PC-3 (cell line): ENCODE measurements around the gene PSMC5. TPM values are rescaled to one million over a fixed set of nuclear protein-coding genes. Genes with fewer than 3 reads are reported as not detected.

Experiments used
- ATAC-seq: fragments of 200-7000 bp; cut with Tn5 transposase; 2 replicates; pipeline ENCODE4 v1.9.1; 2020; ENCODE audit warnings: mild to moderate bottlenecking, moderate library complexity
- BruUV-seq: library from RNA; stranded (reverse); fragments of 400-500 nt; replicated peaks from 2 replicates; lab custom pipeline; 2021; lab: Mats Ljungman, UMichigan
- CTCF ChIA-PET: fragments of 300-600 bp; sonication (Branson Sonifier 250); formaldehyde crosslinking; loops from one replicate; lab custom pipeline; 2022; ENCODE audit warnings: antibody characterized with exemption; lab: Charles Lee
- POLR2A ChIA-PET: fragments of 300-600 bp; sonication (Branson Sonifier 250); formaldehyde crosslinking; loops from one replicate; lab custom pipeline; 2022; ENCODE audit warnings: antibody characterized with exemption; ENCODE audit not compliant: unreplicated experiment; lab: Charles Lee
- DNase-seq: peaks from one replicate; pipeline ENCODE4 v3.0.0-alpha.2; 2015
- H2AFZ ChIP-seq: fragments of 300-600 bp; sonication (generic); 2 replicates; pipeline ENCODE4 v1.6.0; 2016; ENCODE audit warnings: antibody characterized with exemption, low read length
- H3F3A ChIP-seq: fragments of 300-600 bp; sonication (generic); one replicate; pipeline ENCODE4 v1.6.0; 2017; ENCODE audit warnings: antibody characterized with exemption, low read length, control low read depth, mild to moderate bottlenecking; ENCODE audit not compliant: unreplicated experiment
- H3K27ac ChIP-seq: fragments of 300-600 bp; sonication (generic); 2 replicates; pipeline ENCODE4 v1.5.1; 2016; ENCODE audit warnings: mild to moderate bottlenecking, low read length
- H3K27me3 ChIP-seq: fragments of 300-600 bp; sonication (generic); 2 replicates; pipeline ENCODE4 v1.6.1; 2016; ENCODE audit warnings: low read length, mixed read lengths
- H3K36me3 ChIP-seq: fragments of 300-600 bp; sonication (generic); 2 replicates; pipeline ENCODE4 v1.6.1; 2016; ENCODE audit warnings: low read depth, mixed run types, low read length, mixed read lengths
- H3K4me1 ChIP-seq: fragments of 300-600 bp; sonication (generic); 2 replicates; pipeline ENCODE4 v1.5.1; 2016; ENCODE audit warnings: low read length; ENCODE audit not compliant: insufficient read depth
- H3K4me2 ChIP-seq: fragments of 300-600 bp; sonication (generic); 2 replicates; pipeline ENCODE4 v1.6.0; 2016; ENCODE audit warnings: low read length
- H3K4me3 ChIP-seq: fragments of 300-600 bp; sonication (generic); 2 replicates; pipeline ENCODE4 v1.5.1; 2016; ENCODE audit warnings: mild to moderate bottlenecking, low read length, mixed read lengths
- H3K79me2 ChIP-seq: fragments of 300-600 bp; sonication (generic); 2 replicates; pipeline ENCODE4 v1.6.1; 2017; ENCODE audit warnings: low read length, mixed read lengths
- H3K9ac ChIP-seq: fragments of 300-600 bp; sonication (generic); 2 replicates; pipeline ENCODE4 v1.6.0; 2016; ENCODE audit warnings: mild to moderate bottlenecking, low read length
- H3K9me2 ChIP-seq: fragments of 300-600 bp; sonication (generic); replicated peaks from 2 replicates; pipeline ENCODE4 v1.6.1; 2016; ENCODE audit warnings: mixed run types, low read length, mixed read lengths
- H3K9me3 ChIP-seq: fragments of 300-600 bp; sonication (generic); 2 replicates; pipeline ENCODE4 v1.6.1; 2016; ENCODE audit warnings: low read length, mixed read lengths
- H4K20me1 ChIP-seq: fragments of 300-600 bp; sonication (generic); 2 replicates; pipeline ENCODE4 v1.6.1; 2016; ENCODE audit warnings: low read length, mixed read lengths
- CTCF ChIP-seq: fragments of 300-600 bp; sonication (generic); conservative IDR thresholded peaks from 2 replicates; pipeline ENCODE4 v1.5.1; 2017; ENCODE audit warnings: antibody characterized with exemption, low read depth, mild to moderate bottlenecking, low read length
- EZH2 ChIP-seq: fragments of 300-600 bp; sonication (generic); IDR thresholded peaks from one replicate; pipeline ENCODE4 v1.6.1; 2017; ENCODE audit warnings: antibody characterized with exemption, mild to moderate bottlenecking, low read length; ENCODE audit not compliant: unreplicated experiment
- EZH2phosphoT487 ChIP-seq: fragments of 300-600 bp; sonication (generic); IDR thresholded peaks from 2 replicates; pipeline ENCODE4 v1.6.1; 2018; ENCODE audit warnings: mild to moderate bottlenecking, antibody characterized with exemption, low read length, borderline replicate concordance
- intact Hi-C: fragments of 100-400 bp; cut with micrococcal nuclease; formaldehyde crosslinking; loops from 2 replicates; pipeline ENCODE4 v1.9.0; 2023
- total RNA-seq: library from RNA; depleted of rRNA; stranded (reverse); fragments of >200 nt; gene quantifications from 2 replicates; pipeline ENCODE4 v1.2.3, GENCODE V29; 2014

PSMC5 gene
- total RNA-seq, 1 experiment from 2014 or later = 163 TPM

GRCh38 chr17:63843910-63844677, 16.9 kb downstream of the PSMC5 start:
- BruUV-seq = no TSS peak
- intact Hi-C loops = loop anchor here (1.0 kb wide), 1 partner anchor 17 kb away; the partner anchor contains the start of genes FTSJ3 and PSMC5
- POLR2A ChIA-PET = no interaction called here

DNA sequence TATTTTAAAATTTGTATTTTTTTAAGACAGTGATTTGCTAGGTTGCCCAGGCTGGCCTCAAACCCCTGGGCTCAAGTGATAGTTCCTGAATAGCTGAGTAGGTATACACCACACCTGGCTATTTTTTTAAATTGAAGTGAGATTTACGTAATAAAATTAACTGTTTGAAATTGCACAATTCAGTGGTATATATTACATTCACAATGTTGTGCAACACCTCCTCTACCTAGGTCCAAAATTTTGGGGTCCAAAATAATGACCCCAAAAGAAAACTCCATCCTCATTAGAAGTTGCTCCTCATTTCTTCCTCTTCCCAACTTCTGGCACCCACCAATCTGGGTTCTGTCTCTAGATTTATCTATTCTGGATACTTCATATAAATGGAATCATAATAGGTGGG, 18.3 kb downstream of the PSMC5 start:
- Histone ChIP-seq H3K27me3 (no peaks in the 10 kb centered on the region), H3K79me2 (peaks cover 18% of the 10 kb centered on the region), H3K9me3 (peaks cover 3% of the 10 kb centered on the region; the same call in 1 of the 2 replicates), H3K9me2 (no peaks in the 10 kb centered on the region), H2AFZ (no peak overlapping the region), H3K4me2 (no peak overlapping the region), H3K36me3 (no peaks in the 10 kb centered on the region), H3K4me3 (no peak overlapping the region), H3K27ac (no peak overlapping the region), H3K4me1 (peaks cover 9% of the 10 kb centered on the region), H4K20me1 (0 out of 2 replicates have a peak, but pooled peaks cover 1% of the 10 kb centered on the region), H3F3A (no peaks in the 10 kb centered on the region), H3K9ac (no peak overlapping the region)
- ATAC-seq (no peak), DNase-seq (no peak)
- ChIA-PET CTCF (no interaction called here), POLR2A (no interaction called here)
- TF ChIP-seq EZH2 (no peak), EZH2phosphoT487 (no peak), CTCF (no peak)
- intact Hi-C loops = no loop called here
- BruUV-seq = no TSS peak

More at GRCh38 chr17:63843910-63844677, 16.9 kb downstream of the PSMC5 start:
- no peak overlapping the region for H3K4me3 ChIP-seq
- peaks cover 20% of the 10 kb centered on the region for H3K4me1 ChIP-seq
- H4K20me1 ChIP-seq = 0 out of 2 replicates have a peak, but pooled peaks cover 3% of the 10 kb centered on the region
- peaks cover 3% of the 10 kb centered on the region; the same call in 1 of the 2 replicates for H3K9me3 ChIP-seq
- CTCF ChIA-PET = interaction anchor here (0.6 to 0.9 kb wide), 3 partner anchors 17 to 35 kb away, joined by 4 to 14 read pairs (median 12); no protein-coding TSS in a partner anchor
- H3K79me2 ChIP-seq = peaks cover 32% of the 10 kb centered on the region
- peak overlapping the region; percentile 80; the same call in 1 of the 2 replicates for H2AFZ ChIP-seq
- DNase-seq (no peak), ATAC-seq (no peak)
- H3K36me3 ChIP-seq = no peaks in the 10 kb centered on the region
- no peak overlapping the region for H3K9ac ChIP-seq
- H3K27me3 ChIP-seq = no peaks in the 10 kb centered on the region
- TF ChIP-seq CTCF (no peak), EZH2phosphoT487 (no peak), EZH2 (no peak)
- no peaks in the 10 kb centered on the region for H3K9me2 ChIP-seq
- no peak overlapping the region for H3K27ac ChIP-seq
- H3K4me2 ChIP-seq = peak overlapping the region; percentile 77; the same call in 1 of the 2 replicates
- no peaks in the 10 kb centered on the region for H3F3A ChIP-seq
